Neural crest cell (in vitro differentiated cells): ENCODE measurements around the gene LMO3. TPM values are rescaled to one million over a fixed set of nuclear protein-coding genes. Genes with fewer than 3 reads are reported as not detected.
A peak's percentile ranks its signal among the peaks of the same experiment; 100 is the strongest.

ENCODE experiments used
- DNase-seq: peaks from one replicate; pipeline ENCODE4 v3.0.0; 2021; ENCODE audit warnings: low read depth, mixed read lengths, low spot score
- H3K27ac Mint-ChIP-seq: one replicate; pipeline ENCODE4 v1.8.0; 2021; ENCODE audit warnings: mild to moderate bottlenecking, mixed read lengths; ENCODE audit not compliant: unreplicated experiment
- H3K27me3 Mint-ChIP-seq: 2 replicates; pipeline ENCODE4 v1.8.0; 2021; ENCODE audit warnings: low read depth, mild to moderate bottlenecking, mixed read lengths
- H3K36me3 Mint-ChIP-seq: 2 replicates; pipeline ENCODE4 v1.8.0; 2021; ENCODE audit warnings: low read depth, mild to moderate bottlenecking, mixed read lengths
- H3K4me1 Mint-ChIP-seq: 2 replicates; pipeline ENCODE4 v1.8.0; 2021; ENCODE audit warnings: mixed read lengths
- H3K4me3 Mint-ChIP-seq: one replicate; pipeline ENCODE4 v1.8.0; 2021; ENCODE audit warnings: mild to moderate bottlenecking, mixed read lengths
- H3K9me3 Mint-ChIP-seq: 2 replicates; pipeline ENCODE4 v1.8.0; 2021; ENCODE audit warnings: mixed read lengths
- total RNA-seq: library from RNA; stranded (reverse); gene quantifications from 2 replicates; pipeline ENCODE4 v1.2.1, GENCODE V29; 2021
- TF ChIP-seq, protein P1 (sequence below): fragments of 200-600 bp; sonication (generic); conservative IDR thresholded peaks from 2 replicates; pipeline ENCODE4 v1.5.0; 2021; ENCODE audit warnings: antibody characterized with exemption, mild to moderate bottlenecking

The LMO3 gene
- total RNA-seq, 1 donor from 2014 or later = 26.5 TPM

- Mint-ChIP-seq H3K27ac (no peak overlapping the region), H3K36me3 (peaks cover 20% of the 10 kb centered on the region), H3K9me3 (peaks cover 5% of the 10 kb centered on the region), H3K4me3 (no peak overlapping the region), H3K27me3 (no peaks in the 10 kb centered on the region), H3K4me1 (peaks cover under 1% of the 10 kb centered on the region)
- no peak for DNase-seq
- TF ChIP-seq, protein P1, sequence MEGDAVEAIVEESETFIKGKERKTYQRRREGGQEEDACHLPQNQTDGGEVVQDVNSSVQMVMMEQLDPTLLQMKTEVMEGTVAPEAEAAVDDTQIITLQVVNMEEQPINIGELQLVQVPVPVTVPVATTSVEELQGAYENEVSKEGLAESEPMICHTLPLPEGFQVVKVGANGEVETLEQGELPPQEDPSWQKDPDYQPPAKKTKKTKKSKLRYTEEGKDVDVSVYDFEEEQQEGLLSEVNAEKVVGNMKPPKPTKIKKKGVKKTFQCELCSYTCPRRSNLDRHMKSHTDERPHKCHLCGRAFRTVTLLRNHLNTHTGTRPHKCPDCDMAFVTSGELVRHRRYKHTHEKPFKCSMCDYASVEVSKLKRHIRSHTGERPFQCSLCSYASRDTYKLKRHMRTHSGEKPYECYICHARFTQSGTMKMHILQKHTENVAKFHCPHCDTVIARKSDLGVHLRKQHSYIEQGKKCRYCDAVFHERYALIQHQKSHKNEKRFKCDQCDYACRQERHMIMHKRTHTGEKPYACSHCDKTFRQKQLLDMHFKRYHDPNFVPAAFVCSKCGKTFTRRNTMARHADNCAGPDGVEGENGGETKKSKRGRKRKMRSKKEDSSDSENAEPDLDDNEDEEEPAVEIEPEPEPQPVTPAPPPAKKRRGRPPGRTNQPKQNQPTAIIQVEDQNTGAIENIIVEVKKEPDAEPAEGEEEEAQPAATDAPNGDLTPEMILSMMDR = no peak
These were observed 24.5 kb downstream of the LMO3 start for GRCh38 chr12:16581416-16581815.

- no peak for DNase-seq
- no peaks in the 10 kb centered on the region for H3K27me3 Mint-ChIP-seq
These were observed 26.9 kb downstream of the LMO3 start for GRCh38 chr12:16579041-16579440.

GRCh38 chr12:16573398-16574077 lies 32.4 kb downstream of the LMO3 start:
- H3K4me1 Mint-ChIP-seq = peaks cover 22% of the 10 kb centered on the region
- peak; percentile 20 for DNase-seq
- H3K27me3 Mint-ChIP-seq = no peaks in the 10 kb centered on the region
- H3K36me3 Mint-ChIP-seq = peaks cover 2% of the 10 kb centered on the region
- no peaks in the 10 kb centered on the region for H3K9me3 Mint-ChIP-seq
- peak overlapping the region; percentile 64 for H3K27ac Mint-ChIP-seq
- TF ChIP-seq, protein P1 = no peak
- peak overlapping the region; percentile 25 for H3K4me3 Mint-ChIP-seq

More at GRCh38 chr12:16579041-16579440, 26.9 kb downstream of the LMO3 start:
- Mint-ChIP-seq H3K4me3 (no peak overlapping the region), H3K36me3 (peaks cover 17% of the 10 kb centered on the region), H3K27ac (no peak overlapping the region), H3K4me1 (peaks cover 11% of the 10 kb centered on the region), H3K9me3 (peaks cover 5% of the 10 kb centered on the region)
- TF ChIP-seq, protein P1 = no peak

DNA sequence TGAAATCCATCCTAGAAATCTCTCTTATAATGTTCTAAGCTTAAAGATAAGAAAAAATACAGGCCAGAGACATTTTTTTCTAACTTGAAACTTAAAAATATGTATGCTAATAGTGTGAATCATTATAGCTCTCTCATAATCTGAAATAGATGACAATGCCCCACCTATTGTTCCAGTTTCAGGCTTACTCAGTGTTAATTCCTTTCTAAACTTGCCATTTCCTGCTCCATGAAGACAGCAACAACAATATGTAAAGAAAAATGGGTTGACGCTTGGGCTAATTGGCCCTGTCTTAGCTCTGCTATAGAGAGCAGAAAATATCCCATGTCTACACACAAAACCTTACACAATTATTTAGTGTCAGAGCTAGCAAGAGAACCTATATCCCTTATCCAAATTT lies 37.1 kb downstream of the LMO3 start:
- Mint-ChIP-seq H3K4me1 (peaks cover 14% of the 10 kb centered on the region), H3K9me3 (peaks cover 3% of the 10 kb centered on the region), H3K36me3 (peaks cover 3% of the 10 kb centered on the region), H3K4me3 (no peak overlapping the region), H3K27ac (no peak overlapping the region), H3K27me3 (no peaks in the 10 kb centered on the region)
- no peak for DNase-seq
- TF ChIP-seq, protein P1 = no peak

GRCh38 chr12:16564675-16565074 lies 41.3 kb downstream of the LMO3 start:
- Mint-ChIP-seq H3K27me3 (no peaks in the 10 kb centered on the region), H3K4me1 (peaks cover 11% of the 10 kb centered on the region), H3K36me3 (peaks cover 3% of the 10 kb centered on the region), H3K4me3 (no peak overlapping the region), H3K9me3 (peaks cover 3% of the 10 kb centered on the region), H3K27ac (no peak overlapping the region)
- TF ChIP-seq, protein P1 = no peak
- no peak for DNase-seq
